Chondrocyte (in vitro differentiated cells): ENCODE measurements around the gene TRAF1. TPM values are rescaled to one million over a fixed set of nuclear protein-coding genes. Genes with fewer than 3 reads are reported as not detected.

ENCODE experiments used
- DNase-seq: peaks from one replicate; pipeline ENCODE4 v3.0.0; 2021; ENCODE audit warnings: mixed read lengths, low spot score
- H3K27ac Mint-ChIP-seq: one replicate; pipeline ENCODE4 v1.8.0; 2021; ENCODE audit warnings: mild to moderate bottlenecking, moderate library complexity, mixed read lengths; ENCODE audit not compliant: unreplicated experiment
- H3K27me3 Mint-ChIP-seq: 2 replicates; pipeline ENCODE4 v1.8.0; 2021; ENCODE audit warnings: low read depth, mixed read lengths
- H3K36me3 Mint-ChIP-seq: 2 replicates; pipeline ENCODE4 v1.8.0; 2021; ENCODE audit warnings: low read depth, mixed read lengths
- H3K4me1 Mint-ChIP-seq: 2 replicates; pipeline ENCODE4 v1.8.0; 2021; ENCODE audit warnings: low read depth, mild to moderate bottlenecking, mixed read lengths
- H3K4me3 Mint-ChIP-seq: one replicate; pipeline ENCODE4 v1.8.0; 2021; ENCODE audit warnings: mild to moderate bottlenecking, moderate library complexity, mixed read lengths; ENCODE audit not compliant: unreplicated experiment
- H3K9me3 Mint-ChIP-seq: 2 replicates; pipeline ENCODE4 v1.8.0; 2021; ENCODE audit warnings: low read depth, mixed read lengths
- total RNA-seq: library from RNA; stranded (reverse); gene quantifications from 3 replicates; pipeline ENCODE4 v1.2.1, GENCODE V29; 2021
- TF ChIP-seq, protein P1 (sequence below): fragments of 200-600 bp; sonication (generic); IDR thresholded peaks from 2 replicates; pipeline ENCODE4 v1.5.0; 2021; ENCODE audit warnings: antibody characterized with exemption, mild to moderate bottlenecking, moderate library complexity

Gene TRAF1
- total RNA-seq, 1 donor from 2014 or later = 10.8 TPM

GRCh38 chr9:120923620-120924328 is 2.8 kb downstream of the TRAF1 start:
- no peak overlapping the region for H3K4me3 Mint-ChIP-seq
- no peaks in the 10 kb centered on the region for H3K9me3 Mint-ChIP-seq
- no peaks in the 10 kb centered on the region for H3K36me3 Mint-ChIP-seq
- TF ChIP-seq, protein P1, sequence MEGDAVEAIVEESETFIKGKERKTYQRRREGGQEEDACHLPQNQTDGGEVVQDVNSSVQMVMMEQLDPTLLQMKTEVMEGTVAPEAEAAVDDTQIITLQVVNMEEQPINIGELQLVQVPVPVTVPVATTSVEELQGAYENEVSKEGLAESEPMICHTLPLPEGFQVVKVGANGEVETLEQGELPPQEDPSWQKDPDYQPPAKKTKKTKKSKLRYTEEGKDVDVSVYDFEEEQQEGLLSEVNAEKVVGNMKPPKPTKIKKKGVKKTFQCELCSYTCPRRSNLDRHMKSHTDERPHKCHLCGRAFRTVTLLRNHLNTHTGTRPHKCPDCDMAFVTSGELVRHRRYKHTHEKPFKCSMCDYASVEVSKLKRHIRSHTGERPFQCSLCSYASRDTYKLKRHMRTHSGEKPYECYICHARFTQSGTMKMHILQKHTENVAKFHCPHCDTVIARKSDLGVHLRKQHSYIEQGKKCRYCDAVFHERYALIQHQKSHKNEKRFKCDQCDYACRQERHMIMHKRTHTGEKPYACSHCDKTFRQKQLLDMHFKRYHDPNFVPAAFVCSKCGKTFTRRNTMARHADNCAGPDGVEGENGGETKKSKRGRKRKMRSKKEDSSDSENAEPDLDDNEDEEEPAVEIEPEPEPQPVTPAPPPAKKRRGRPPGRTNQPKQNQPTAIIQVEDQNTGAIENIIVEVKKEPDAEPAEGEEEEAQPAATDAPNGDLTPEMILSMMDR = no peak
- peak overlapping the region; percentile 97 for H3K27ac Mint-ChIP-seq
- H3K4me1 Mint-ChIP-seq = peaks cover 94% of the 10 kb centered on the region
- peak; percentile 21 for DNase-seq
- H3K27me3 Mint-ChIP-seq = no peaks in the 10 kb centered on the region

DNA sequence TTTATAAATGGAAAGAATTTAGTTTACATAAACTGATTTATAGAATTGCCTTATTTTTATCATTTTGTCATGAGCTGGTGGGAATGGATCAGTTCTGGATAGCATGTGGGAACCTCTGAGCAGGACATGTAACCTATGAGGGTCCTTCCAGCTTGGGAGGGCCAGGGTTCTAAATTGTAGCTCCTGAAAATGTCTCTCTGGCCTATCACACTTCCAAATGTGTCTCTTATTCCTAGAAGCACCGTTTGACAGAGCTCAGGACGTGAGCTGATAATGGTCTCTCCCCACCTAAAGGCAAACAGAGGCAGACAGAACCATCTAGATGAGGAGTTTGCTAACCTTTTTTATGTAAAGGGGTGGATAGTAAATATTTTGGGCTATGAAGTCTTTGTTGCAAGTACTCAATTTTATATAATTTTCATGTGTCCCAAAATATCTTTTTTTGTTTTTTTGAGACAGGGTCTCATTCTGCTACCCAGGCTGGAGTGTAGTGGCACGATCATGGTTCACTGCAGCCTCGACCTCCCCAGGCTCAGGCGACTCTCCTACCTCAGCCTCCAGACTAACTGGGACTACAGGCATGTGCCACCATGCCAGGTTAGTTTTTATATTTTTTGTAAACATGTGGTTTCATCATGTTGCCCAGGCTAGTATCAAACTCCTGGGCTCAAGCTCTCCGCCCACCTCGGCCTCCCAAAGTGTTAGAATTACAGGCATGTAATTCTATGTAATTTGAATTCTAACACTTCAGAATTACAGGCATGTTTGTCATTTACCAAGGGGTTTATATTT is 4.0 kb downstream of the TRAF1 start:
- Mint-ChIP-seq H3K9me3 (no peaks in the 10 kb centered on the region), H3K27me3 (no peaks in the 10 kb centered on the region), H3K4me1 (peaks cover 94% of the 10 kb centered on the region), H3K27ac (peak overlapping the region; percentile 97), H3K4me3 (no peak overlapping the region), H3K36me3 (no peaks in the 10 kb centered on the region)
- no peak for DNase-seq
- TF ChIP-seq, protein P1 = no peak

GRCh38 chr9:120921661-120922181 is 4.9 kb downstream of the TRAF1 start:
- Mint-ChIP-seq H3K27ac (peak overlapping the region; percentile 97), H3K4me3 (no peak overlapping the region), H3K4me1 (peaks cover 96% of the 10 kb centered on the region), H3K27me3 (no peaks in the 10 kb centered on the region), H3K9me3 (peaks cover 4% of the 10 kb centered on the region), H3K36me3 (peaks cover 4% of the 10 kb centered on the region)
- no peak for DNase-seq
- TF ChIP-seq, protein P1 = peak; percentile 37

DNA sequence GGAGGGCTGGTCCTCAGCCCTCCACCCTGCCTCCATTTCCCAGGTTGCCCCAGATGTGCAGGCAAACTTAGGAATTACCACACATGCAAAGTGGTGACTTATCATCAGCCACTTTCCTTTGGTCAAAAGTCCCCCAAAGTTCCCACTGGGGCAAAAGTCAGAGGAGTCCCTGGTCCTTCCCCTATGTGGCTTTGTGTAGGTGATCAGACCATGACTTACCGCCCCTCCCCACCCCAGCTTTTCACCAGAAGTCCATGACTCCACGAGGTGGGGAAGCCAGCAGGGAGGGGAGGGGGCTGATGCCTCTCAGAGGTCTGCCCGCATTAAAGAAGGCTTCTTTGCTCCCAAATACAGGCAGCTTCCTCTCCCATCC is 5.8 kb downstream of the TRAF1 start:
- DNase-seq = no peak
- Mint-ChIP-seq H3K27ac (peak overlapping the region; percentile 97), H3K9me3 (peaks cover 5% of the 10 kb centered on the region), H3K27me3 (no peaks in the 10 kb centered on the region), H3K36me3 (peaks cover 5% of the 10 kb centered on the region), H3K4me1 (peaks cover 96% of the 10 kb centered on the region), H3K4me3 (no peak overlapping the region)
- TF ChIP-seq, protein P1 = no peak
